Stimulated activated CD4-positive, alpha-beta T cell treated with anti-CD3 and anti-CD28 coated beads, Interleukin-2, amount 100 ng/mL, for 24 hours (primary cell): ENCODE results near the gene TRMT10A.

Source experiments
- DNase-seq, 2 donors: peaks; one replicate each; pipeline ENCODE4 v3.0.0-alpha.2; 2020

TRMT10A gene, protein sequence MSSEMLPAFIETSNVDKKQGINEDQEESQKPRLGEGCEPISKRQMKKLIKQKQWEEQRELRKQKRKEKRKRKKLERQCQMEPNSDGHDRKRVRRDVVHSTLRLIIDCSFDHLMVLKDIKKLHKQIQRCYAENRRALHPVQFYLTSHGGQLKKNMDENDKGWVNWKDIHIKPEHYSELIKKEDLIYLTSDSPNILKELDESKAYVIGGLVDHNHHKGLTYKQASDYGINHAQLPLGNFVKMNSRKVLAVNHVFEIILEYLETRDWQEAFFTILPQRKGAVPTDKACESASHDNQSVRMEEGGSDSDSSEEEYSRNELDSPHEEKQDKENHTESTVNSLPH

DNA sequence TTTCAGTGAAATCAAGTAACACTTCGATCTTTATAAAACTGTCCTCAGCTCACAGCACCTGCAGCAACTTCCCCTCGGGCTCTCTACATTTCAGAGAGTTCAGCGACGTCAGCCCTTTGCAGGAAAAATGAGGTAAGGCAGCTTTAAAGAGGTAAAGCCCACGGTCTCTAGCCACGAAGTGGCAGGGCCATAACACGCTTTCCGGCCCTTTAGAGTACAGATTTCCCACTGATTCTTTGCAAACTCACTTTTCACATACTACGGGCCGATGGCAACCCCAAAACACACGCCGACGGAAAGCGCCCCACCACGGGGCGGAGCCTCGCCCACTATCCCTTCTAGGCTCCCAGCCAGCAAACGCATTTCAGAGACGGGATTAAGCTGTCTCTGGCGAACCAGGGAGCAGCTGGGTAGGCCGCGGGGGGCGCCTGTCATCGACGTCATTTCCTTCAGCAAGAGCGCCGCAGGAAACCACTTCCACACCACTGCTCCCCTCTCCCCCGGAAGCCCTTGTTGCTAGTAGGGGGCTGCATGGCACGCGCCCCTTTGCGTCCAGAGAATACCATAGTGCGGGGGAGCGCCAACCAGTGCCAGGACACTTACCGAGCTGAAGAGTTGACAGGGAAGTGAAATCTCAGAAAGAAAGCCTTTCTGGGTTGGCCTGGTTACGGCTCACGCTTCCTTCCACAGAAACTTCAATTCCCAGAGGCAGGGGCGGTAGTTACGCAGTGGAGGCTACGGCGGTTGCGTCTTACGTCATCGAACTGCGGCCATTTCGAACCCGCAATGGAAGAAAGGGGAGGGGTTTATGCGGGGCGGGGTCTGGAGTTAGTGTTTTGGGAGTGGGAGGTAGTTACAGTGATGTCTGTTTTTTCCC is at the start of gene TRMT10A:
Gene TRMT10A (minus strand): TSS at position 730 of the 877 bp plus-strand sequence. CDS start 4,701 bp downstream, outside the sequence.
- peak; percentile 94 to 96 for DNase-seq

DNA sequence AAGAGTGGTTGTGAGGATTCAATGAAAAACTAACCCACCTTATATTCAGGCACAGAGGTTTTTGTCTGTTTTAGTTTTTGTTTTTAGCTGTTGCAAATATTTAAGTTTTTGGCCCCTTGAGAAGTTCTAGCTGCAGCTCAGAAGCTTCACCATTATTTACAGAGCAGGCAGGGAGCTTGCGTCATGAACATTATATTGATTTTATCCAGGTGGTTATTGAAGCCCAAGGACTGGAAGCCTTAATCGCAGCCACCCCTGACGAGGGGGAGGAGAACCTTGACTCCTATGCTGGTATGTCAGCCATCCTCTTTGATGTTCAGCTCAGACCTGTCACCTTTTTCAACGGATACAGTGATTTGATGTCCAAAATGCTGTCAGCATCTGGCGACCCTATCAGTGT is 48.9 kb upstream of the TRMT10A start:
- no peak for DNase-seq

DNA sequence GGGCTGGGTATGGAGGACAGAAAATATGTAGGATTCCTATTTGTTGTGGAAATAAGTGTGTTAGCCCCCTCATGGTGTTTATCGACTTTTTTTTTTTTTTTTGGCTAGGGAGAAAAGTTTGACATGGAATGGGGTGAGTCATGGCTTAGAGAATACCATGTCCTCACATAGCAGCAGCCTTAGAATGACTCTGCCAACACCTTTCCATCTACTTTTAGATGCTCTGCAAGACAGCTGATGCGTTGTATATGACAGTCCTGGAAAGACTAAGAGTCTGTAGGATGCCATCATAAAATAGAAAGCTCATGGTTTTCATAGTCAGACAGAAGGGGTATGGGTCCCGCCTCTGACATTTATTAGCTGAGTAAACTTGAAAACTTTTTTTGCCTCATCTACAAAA is 48.4 kb upstream of the TRMT10A start:
- no peak for DNase-seq

DNA sequence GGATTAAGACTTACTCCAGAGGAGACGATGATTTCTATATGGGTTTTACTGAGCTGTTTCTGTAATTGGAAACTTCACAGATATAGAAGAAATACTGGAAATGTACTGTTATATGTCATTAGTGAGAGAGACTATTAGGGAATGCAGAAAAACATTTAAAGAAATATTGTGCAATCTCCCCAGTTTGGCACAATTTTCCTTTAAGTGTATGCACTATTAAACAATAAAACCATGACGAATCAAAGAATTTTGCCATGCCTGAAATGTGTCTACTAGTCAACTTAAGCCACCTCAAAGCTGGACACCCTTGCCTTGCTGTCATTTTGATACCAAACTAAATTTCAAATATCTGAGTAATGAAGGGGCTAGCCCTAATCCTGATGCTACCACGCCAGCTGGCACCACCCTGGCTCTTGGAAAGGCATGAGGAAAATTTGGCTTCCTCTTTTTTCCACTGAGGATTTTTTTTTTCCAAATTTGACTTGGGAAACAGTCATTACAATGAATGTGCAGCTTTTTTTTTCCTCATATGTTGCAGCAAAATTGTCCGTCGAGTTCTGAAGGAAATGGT is 46.9 kb upstream of the TRMT10A start:
- no peak for DNase-seq

DNA sequence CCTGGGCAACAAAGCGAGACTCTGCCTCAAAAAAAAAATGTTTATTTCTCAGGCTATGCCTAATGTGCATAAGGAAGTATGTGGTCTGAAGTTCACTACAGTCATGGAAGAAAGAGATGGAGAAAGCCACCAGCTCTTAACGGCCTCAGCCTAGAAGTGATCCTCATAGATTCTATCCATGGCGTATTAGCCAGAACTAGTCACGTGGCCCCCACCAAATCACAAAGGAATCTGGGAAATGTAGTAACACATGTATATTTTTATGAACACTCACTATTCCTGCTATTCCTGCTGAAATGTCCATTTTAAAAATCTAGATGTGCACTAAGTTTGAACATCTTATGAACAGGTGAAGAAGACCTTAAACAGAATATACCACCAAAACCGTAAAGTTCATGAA is 44.6 kb upstream of the TRMT10A start:
- no peak for DNase-seq

DNA sequence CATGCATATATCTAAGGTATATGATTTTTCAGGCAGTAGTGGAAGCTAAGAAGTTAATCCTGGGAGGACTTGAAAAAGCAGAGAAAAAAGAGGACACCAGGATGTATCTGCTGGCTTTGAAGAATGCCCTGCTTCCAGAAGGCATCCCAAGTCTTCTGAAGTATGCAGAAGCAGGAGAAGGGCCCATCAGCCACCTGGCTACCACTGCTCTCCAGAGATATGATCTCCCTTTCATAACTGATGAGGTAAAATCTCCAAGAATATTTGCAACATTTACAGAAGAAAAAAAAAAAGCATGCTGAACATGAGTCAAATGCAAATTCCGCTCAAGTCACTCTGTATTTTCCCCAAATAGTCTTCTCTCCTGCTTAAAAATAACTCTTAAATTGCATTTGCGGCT is 42.9 kb upstream of the TRMT10A start:
- no peak for DNase-seq

DNA sequence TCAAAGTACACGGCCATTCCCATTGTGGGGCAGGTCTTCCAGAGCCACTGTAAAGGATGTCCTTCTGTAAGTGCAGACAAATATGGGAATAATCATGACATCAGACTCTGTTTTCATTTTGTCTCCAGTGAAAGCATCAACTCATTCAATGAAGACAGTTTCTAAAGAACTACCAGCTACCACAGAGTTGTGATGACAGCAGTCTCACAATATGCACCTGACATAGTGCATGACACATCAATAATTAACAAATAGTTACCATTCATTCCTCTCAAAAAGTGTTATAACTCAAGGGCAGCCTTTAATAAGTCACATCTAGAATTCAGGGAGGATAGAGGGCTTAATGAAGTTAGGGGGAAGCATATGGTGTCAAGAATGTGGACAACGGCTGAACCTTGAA is 31.0 kb upstream of the TRMT10A start:
- no peak for DNase-seq

DNA sequence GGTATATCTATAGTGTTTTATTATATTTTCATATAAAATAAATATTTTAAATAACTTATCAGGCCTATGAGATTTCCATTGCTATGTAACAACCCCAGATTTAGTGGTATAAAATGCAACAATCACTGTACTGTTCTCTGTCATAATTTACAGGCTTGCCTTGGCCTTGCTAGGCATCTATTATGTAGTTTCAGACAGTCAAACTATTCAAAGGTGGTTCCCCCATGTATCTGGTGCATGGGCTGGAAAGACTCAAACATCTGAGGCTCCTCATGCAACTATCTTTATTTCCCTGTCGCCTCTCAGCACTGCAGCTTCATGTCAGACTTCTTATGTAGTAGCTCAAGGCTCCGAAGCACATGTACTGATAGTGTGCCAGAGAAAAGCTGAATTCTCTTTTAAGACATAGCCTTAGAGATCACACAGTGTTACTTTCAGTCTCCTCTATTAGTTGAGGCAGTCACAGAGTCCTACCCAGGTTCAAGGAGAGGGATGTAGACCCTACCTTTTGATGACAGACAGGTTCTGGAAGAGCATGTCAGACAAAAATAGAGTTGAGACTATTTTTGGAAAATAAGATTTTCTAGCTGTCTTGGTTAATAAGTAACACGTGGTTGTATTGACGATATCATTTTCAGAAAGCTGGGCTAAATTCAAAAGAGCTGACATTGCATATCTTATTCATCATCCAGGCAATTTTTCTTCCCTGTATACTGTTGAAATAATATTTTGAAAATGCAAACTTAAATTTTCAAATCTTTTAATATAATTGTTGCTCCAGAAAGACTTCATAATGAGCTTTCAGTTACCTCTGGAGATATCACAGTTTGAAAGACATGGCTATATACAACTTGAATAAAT is 30.2 kb upstream of the TRMT10A start:
- no peak for DNase-seq

DNA sequence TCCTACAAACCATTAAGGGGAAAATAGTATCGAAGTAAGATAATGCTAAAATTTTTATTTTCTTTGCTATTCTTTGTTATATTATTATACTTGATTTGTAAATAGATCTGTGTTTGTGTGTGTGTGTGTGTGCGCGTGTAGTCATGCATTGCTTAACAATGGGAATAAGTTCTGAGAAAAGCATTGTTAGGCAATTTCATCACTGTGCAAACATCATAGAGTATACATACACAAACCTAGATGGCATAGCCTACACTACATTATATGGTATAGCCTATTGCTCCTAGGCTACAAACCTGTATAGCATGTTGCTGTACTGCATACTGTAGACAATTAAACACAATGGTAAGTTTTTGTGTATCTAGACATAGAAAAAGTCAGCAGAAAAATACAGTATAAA is 27.9 kb upstream of the TRMT10A start:
- no peak for DNase-seq

DNA sequence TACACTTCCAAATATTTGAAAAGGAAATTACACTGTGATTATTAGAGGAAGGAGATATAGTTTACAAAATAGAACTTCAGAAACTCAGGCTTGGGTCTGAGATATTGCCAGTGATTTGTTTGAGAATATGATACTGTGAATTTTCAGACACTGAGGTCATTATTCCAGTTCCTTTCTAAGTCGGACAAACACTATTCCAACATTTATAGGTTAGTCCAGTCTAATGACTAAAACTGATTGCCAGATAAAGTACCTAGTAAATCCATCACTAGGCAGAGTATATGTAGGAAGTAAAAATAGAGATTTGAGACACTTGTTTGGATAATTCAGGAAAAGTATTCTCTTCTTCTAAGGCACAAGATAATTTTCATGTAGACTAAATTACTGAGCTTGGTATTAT is 24.0 kb upstream of the TRMT10A start:
- no peak for DNase-seq

DNA sequence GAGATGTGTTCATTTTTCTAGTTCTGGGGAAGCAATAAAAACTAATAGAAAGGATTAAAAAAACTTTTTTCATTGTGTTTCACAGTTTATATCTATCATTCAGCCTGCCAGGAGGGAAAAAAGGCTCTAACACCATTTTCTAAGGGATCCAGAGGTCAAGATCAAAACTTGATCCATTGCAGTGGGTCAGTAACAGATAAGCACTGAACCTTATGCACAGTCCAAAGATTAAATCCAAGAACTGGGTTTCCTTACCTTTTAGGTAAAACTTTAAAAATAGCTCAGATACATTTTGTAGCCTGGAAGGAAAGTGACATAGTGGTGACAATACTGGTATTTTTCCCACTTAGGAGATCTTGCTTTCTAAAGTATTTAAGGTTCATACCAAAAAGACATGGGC is 23.5 kb upstream of the TRMT10A start:
- no peak for DNase-seq

DNA sequence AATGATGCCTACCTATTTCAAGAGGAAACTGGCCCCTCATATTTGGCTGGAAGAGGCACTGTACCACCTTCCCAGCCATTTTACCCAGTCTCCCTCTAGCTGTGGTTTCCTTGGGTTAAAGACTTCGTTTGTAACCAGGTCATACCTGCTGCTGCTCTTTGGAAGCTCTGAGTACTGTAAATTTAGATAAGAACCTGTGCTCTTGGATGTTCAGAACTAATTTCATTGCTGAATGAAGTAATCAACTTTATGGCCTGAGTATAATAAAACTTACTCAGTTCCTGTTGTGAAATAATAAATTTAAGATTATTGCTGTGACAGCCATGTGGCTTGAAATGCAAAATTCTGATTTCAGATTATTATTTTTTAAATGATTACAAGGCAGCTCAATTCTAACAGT is 23.0 kb upstream of the TRMT10A start:
- no peak for DNase-seq

DNA sequence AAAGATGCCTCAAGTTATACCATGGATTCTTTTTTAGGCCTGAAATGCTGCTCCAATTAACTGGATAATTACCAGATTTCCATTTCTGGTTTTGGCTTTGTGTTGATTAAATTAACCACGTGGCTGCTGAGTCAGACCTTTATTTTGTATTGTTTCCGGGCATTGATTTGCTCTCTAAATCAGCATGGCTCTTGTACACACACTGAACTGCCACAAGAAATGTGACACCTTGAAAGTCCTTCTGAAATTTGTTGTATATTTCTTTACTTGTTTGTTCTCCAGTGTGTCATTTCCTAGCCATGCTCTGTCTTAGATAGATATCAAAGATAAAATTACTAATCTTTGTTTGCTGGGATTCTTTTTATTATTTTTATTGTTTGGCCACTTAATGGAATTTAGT is 22.5 kb upstream of the TRMT10A start:
- no peak for DNase-seq

DNA sequence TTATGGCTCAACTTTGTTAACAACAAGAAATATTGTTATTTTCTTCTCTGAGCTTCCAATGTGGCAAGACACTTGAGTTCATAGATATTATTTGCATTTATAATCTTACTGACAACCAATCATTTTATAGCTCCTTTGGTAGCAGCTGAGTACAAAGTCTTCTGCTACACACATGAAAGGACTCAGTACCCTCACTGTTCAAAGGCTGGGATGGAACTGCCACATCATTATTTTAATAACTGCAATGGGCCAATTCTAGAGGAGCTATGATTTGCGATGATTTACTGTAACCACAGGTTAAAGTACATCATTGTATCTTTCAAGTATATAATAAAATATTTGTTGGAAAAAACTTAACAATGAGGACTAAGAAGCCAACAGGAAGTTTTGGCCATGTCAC is 21.7 kb upstream of the TRMT10A start:
- no peak for DNase-seq

DNA sequence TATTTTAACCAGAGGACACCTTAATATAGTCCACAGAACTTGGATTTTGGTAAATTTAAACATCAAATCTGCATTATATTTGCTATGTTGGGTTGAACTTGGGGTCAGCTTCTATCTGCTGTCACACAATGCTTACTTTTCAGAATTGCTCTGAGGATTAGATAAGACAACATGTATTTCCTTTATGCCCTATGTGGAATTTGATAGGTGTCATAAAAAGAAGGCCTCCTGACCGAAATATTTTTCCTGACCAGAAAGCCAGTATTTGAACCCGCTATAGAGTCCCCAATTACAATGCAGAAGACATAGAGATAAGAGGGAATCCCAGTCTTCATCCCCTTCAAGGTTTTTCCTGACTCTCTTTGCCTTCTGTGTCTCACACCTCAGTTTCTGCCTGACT is 14.9 kb upstream of the TRMT10A start:
- DNase-seq = no peak

DNA sequence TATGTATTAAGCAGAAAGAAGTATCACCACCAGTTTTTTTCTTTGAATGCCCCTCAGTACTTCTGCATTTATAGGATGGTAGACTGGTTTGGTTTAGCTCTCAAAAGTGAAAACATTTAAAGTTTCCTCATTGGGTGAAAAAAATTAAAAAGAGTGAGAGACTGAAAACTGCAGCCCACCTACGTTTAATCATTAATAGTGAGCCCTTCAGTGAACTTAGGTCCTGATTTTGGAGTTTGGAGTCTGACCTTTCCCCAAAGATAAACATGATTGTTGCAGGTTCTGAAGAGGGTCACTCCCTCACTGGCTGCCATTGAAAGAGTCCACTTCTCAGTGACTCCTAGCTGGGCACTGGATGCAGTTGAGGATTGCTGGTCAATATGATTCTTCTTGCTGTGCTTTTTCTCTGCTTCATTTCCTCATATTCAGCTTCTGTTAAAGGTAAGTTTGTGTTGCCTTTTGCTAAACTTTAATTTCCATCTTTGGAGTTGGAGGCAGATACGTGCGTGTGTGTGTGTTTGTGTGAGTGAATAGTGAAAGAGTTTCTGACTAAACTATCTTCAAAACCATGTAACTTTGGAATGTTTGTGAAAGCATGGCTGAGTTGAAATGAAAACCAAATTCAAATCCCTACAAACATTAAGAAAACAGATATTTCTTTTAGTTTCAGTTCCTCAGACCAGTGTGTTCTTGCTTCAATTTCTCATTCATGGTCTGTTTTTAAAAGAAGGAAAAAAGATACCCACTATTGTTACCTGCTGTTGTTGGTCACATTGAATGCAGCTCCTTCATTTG is 10.9 kb upstream of the TRMT10A start, which contains the start of gene MTTP:
Gene MTTP (plus strand): TSS at position 295 of the 795 bp plus-strand sequence. CDS start 86 bp downstream, at position 381.
- no peak for DNase-seq

DNA sequence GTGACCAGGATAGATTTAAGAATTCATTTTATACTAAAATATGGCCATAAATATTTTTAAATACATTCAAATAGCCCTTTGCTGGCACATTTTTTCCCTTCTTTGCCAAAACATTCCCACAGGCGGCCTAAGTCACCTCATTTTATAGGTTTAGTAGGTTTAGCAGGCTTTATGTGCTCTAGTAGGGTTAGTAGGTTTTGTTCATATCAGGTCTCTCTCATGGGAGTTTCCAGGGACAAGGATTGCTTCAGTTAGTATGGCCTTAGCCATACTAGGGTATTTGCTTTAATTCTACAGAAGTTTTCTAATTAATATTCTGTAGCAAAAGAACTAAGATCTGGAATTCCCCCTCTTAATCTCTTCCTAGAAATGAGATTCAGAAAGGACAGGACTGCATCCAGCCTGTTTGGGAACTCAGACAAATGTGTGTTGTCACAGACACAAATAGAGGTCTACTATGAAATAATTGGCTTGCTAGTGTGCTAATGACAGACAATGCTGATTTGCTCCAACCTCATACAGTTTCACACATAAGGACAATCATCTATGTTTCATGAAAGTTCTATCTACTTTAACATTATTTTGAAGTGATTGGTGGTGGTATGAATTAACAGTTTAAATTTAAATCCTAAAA is 10.0 kb upstream of the TRMT10A start:
- DNase-seq = no peak

DNA sequence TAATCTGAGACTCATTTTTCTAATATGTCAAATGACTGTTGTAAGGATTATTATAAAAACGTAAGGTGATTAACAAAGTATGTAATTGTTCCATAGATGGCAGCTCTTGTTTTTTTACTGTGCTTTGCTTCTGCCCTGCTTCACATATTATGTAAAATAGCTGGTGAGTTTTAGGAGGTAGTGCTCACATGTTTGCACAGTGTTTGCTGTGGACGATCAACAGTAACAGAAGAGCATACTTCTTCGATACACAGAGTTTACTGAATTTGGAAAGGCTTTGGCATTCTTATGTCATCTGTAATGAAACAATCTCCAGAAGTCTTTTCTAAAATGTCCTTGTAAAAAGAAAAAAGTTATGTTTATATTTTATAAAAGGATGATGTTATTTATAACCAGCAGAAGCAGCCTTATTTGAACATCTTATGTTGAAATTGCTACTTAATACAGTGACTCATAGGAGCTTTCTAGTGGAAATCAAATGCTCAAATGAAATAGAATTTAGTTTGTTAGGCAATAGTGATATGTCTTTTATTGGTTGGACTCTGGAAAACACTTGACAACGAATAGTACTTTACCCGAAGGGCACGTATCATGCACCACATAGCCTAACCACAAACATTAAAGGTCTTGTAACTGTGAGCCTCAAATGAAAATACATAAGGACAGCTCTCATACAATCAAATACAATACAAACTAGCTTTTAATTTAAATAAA is 8.8 kb upstream of the TRMT10A start:
- DNase-seq = no peak

DNA sequence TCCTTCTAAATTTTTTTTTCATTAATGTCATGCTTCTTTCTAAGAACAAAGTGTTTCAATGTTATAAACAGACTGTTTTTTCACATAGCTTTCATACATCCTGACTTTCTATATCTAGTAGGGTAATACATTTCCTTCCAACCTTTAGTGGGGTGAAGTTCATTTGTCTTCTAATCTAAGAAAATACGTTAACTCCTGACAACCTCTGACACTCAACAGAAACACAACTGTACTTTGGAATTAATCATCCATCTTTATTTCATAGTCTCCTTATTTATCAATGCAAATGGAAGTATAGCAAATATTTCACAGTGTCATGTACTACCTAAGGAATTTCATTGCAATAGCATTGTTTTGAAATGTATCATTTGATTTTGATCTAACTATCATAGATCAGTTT is 8.0 kb upstream of the TRMT10A start:
- no peak for DNase-seq

DNA sequence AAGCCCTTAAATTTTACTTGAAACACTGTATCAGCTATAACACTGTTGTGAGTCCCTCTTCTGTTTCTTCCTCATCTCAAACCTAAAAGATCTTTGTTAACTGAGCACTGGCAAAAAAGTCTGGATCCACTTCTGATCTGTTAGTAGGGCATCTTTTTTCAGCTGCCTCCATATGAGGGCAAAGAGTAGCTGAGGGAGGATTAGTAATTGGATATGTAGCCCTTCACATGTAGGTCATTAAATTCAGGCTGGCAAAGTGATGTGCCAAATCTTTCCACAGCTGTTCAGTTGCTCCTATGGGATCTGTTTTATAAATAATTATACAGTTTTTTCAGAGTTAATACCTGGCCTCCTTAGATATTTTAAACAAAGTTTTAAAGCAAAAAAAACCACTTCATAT is 1.1 kb upstream of the TRMT10A start:
- DNase-seq = no peak

DNA sequence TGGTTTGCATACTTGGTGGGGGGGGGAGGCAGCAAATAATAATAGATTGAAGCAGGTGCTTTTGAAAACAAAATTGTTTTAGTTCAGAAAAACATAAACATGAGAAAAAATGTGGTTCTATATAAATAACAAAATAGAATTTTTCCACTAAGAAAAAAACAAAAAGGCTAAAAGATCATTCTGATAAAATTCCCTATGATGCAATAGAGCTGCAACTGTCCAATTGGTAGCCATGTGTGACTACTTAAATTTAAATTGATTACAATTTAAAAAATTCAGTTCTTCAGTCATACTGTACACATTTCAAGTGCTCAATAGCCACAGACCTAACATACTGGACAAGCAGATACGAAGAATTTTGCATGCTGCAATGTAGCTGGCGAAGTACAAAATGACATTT is 11.0 kb downstream of the TRMT10A start:
- DNase-seq = no peak
